H9 (cell line): ENCODE results near the gene SMIM20. TPM values are rescaled to one million over a fixed set of nuclear protein-coding genes. Genes with fewer than 3 reads are reported as not detected.

Experiments used
- DNase-seq: peaks from one replicate; pipeline ENCODE4 v3.0.0-alpha.2; 2017
- H2AFZ ChIP-seq: one replicate; pipeline ENCODE4 v1.6.1; 2013; ENCODE audit warnings: mild to moderate bottlenecking, low read length, control low read depth, moderate library complexity
- H2AK5ac ChIP-seq: 2 replicates; pipeline ENCODE4 v1.6.1; 2013; ENCODE audit warnings: low read length, control low read depth, mixed read lengths; ENCODE audit not compliant: insufficient read length
- H2BK120ac ChIP-seq: one replicate; pipeline ENCODE4 v1.6.1; 2013; ENCODE audit warnings: low read depth, mild to moderate bottlenecking, low read length, control low read depth, inconsistent platforms; ENCODE audit not compliant: poor library complexity, severe bottlenecking
- H2BK12ac ChIP-seq: 2 replicates; pipeline ENCODE4 v1.6.1; 2013; ENCODE audit warnings: low read length, control low read depth, mixed read lengths, low read depth; ENCODE audit not compliant: insufficient read length
- H2BK15ac ChIP-seq: 2 replicates; pipeline ENCODE4 v1.6.1; 2013; ENCODE audit warnings: low read depth, low read length, control low read depth
- H2BK20ac ChIP-seq: one replicate; pipeline ENCODE4 v1.6.1; 2013; ENCODE audit warnings: low read depth, mild to moderate bottlenecking, low read length, control low read depth, inconsistent platforms; ENCODE audit not compliant: poor library complexity, severe bottlenecking
- H2BK5ac ChIP-seq: 2 replicates; pipeline ENCODE4 v1.6.1; 2013; ENCODE audit warnings: low read length, control low read depth, mixed read lengths; ENCODE audit not compliant: insufficient read length
- H3K14ac ChIP-seq: 2 replicates; pipeline ENCODE4 v1.6.1; 2013; ENCODE audit warnings: low read length, control low read depth; ENCODE audit not compliant: insufficient read depth
- H3K18ac ChIP-seq: 2 replicates; pipeline ENCODE4 v1.6.1; 2013; ENCODE audit warnings: low read depth, mild to moderate bottlenecking, mixed read lengths, low read length, control low read depth; ENCODE audit not compliant: insufficient read length
- H3K23ac ChIP-seq: 2 replicates; pipeline ENCODE4 v1.6.1; 2013; ENCODE audit warnings: low read length, control low read depth, mixed read lengths, low read depth; ENCODE audit not compliant: insufficient read length
- H3K23me2 ChIP-seq: 2 replicates; pipeline ENCODE4 v1.6.1; 2013; ENCODE audit warnings: low read depth, mild to moderate bottlenecking, mixed read lengths, low read length, control low read depth; ENCODE audit not compliant: insufficient read length, poor library complexity, severe bottlenecking
- H3K27ac ChIP-seq: 2 replicates; pipeline ENCODE4 v1.5.1; 2013; ENCODE audit warnings: low read length, control low read depth, mixed read lengths, low read depth; ENCODE audit not compliant: insufficient read length
- H3K27me3 ChIP-seq: 2 replicates; pipeline ENCODE4 v1.6.1; 2013; ENCODE audit warnings: low read length, control low read depth, inconsistent platforms; ENCODE audit not compliant: insufficient read depth
- H3K4ac ChIP-seq: 2 replicates; pipeline ENCODE4 v1.6.1; 2013; ENCODE audit warnings: low read depth, mild to moderate bottlenecking, control low read depth, inconsistent platforms, low read length, moderate library complexity
- H3K4me1 ChIP-seq: 2 replicates; pipeline ENCODE4 v1.6.1; 2013; ENCODE audit warnings: low read length, control low read depth, inconsistent platforms; ENCODE audit not compliant: insufficient read depth
- H3K4me2 ChIP-seq: 2 replicates; pipeline ENCODE4 v1.6.1; 2013; ENCODE audit warnings: low read length, control low read depth, mixed read lengths; ENCODE audit not compliant: insufficient read length, insufficient read depth
- H3K56ac ChIP-seq: 2 replicates; pipeline ENCODE4 v1.6.1; 2013; ENCODE audit warnings: low read depth, mild to moderate bottlenecking, mixed read lengths, low read length, control low read depth; ENCODE audit not compliant: insufficient read length
- H3K79me1 ChIP-seq: 2 replicates; pipeline ENCODE4 v1.6.1; 2013; ENCODE audit warnings: low read depth, mild to moderate bottlenecking, moderate library complexity, low read length, control low read depth, inconsistent platforms; ENCODE audit not compliant: insufficient read depth, poor library complexity, severe bottlenecking
- H3K79me2 ChIP-seq: 2 replicates; pipeline ENCODE4 v1.6.1; 2013; ENCODE audit warnings: low read length, control low read depth, inconsistent platforms; ENCODE audit not compliant: insufficient read depth
- H3K9ac ChIP-seq: 2 replicates; pipeline ENCODE4 v1.6.1; 2013; ENCODE audit warnings: low read length, control low read depth, mixed read lengths; ENCODE audit not compliant: insufficient read length; ENCODE audit errors: extremely low read depth
- H3K9me3 ChIP-seq: one replicate; pipeline ENCODE4 v1.6.1; 2013; ENCODE audit warnings: low read depth, low read length, inconsistent platforms; ENCODE audit not compliant: control insufficient read depth
- H3T11ph ChIP-seq: one replicate; pipeline ENCODE4 v1.6.1; 2013; ENCODE audit warnings: mild to moderate bottlenecking, low read length, control low read depth, inconsistent platforms
- H4K20me1 ChIP-seq: one replicate; pipeline ENCODE4 v1.6.1; 2013; ENCODE audit not compliant: control insufficient read depth, insufficient read length, insufficient read depth
- H4K5ac ChIP-seq: 2 replicates; pipeline ENCODE4 v1.6.1; 2013; ENCODE audit warnings: low read depth, mild to moderate bottlenecking, mixed read lengths, low read length, control low read depth; ENCODE audit not compliant: insufficient read length
- H4K8ac ChIP-seq: replicated peaks from 2 replicates; pipeline ENCODE4 v1.6.1; 2013; ENCODE audit warnings: low read length, control low read depth, mixed read lengths, low read depth; ENCODE audit not compliant: insufficient read length
- H4K91ac ChIP-seq: 2 replicates; pipeline ENCODE4 v1.6.1; 2013; ENCODE audit warnings: low read depth, mild to moderate bottlenecking, moderate library complexity, mixed read lengths, low read length, control low read depth; ENCODE audit not compliant: insufficient read length
- H3K27ac Mint-ChIP-seq, 3 experiments: 2 replicates in 2 of 3; 3 replicates in 1 of 3; pipeline ENCODE4 v1.8.0; 2020 to 2021; ENCODE audit warnings: mixed read lengths in 3 of 3, mild to moderate bottlenecking in 1 of 3, moderate library complexity in 1 of 3
- H3K27me3 Mint-ChIP-seq: 2 replicates; pipeline ENCODE4 v1.8.0; 2021; ENCODE audit warnings: low read depth, mild to moderate bottlenecking, moderate library complexity, mixed read lengths
- H3K36me3 Mint-ChIP-seq, 3 experiments: 2 replicates in 2 of 3; 3 replicates in 1 of 3; pipeline ENCODE4 v1.8.0; 2020 to 2021; ENCODE audit warnings: low read depth in 3 of 3, mixed read lengths in 3 of 3; ENCODE audit not compliant: insufficient read depth in 1 of 3
- H3K4me1 Mint-ChIP-seq, 2 experiments: 2 replicates each; pipeline ENCODE4 v1.8.0; 2020; ENCODE audit warnings: mixed read lengths in 2 of 2
- H3K4me3 Mint-ChIP-seq, 2 experiments: 2 replicates in 1 of 2; 3 replicates in 1 of 2; pipeline ENCODE4 v1.8.0; 2020 to 2021; ENCODE audit warnings: mild to moderate bottlenecking in 2 of 2, mixed read lengths in 2 of 2, moderate library complexity in 1 of 2
- H3K9me3 Mint-ChIP-seq, 2 experiments: 2 replicates in 1 of 2; 3 replicates in 1 of 2; pipeline ENCODE4 v1.8.0; 2020; ENCODE audit warnings: mild to moderate bottlenecking in 2 of 2, mixed read lengths in 2 of 2, moderate library complexity in 1 of 2
- WGBS: extraction: QIAGEN DNeasy Blood & Tissue Kit; methylation state at CpG from one replicate; pipeline ENCODE4 v1.1.7; 2013; ENCODE audit warnings: missing lambda C conversion rate, low lambda C conversion rate, mixed read lengths; ENCODE audit not compliant: insufficient read length; ENCODE audit errors: extremely low coverage; 5-methylcytosine and 5-hydroxymethylcytosine counted together
- total RNA-seq: library from RNA; stranded (reverse); gene quantifications from 2 replicates; pipeline ENCODE4 v1.2.1, GENCODE V29; 2021
- TF ChIP-seq, protein P1 (sequence below): fragments of 200-600 bp; sonication (generic); conservative IDR thresholded peaks from 3 replicates; pipeline ENCODE4 v1.8.0; 2021; ENCODE audit warnings: antibody characterized with exemption, mild to moderate bottlenecking

Gene SMIM20
- total RNA-seq, 1 experiment from 2014 or later: 40.2 TPM

GRCh38 chr4:25956260-25956659 lies 42.2 kb downstream of the SMIM20 start:
- H3K14ac ChIP-seq: no peak overlapping the region
- H2BK12ac ChIP-seq: no peak overlapping the region
- no peak overlapping the region for H3K4me2 ChIP-seq
- TF ChIP-seq, protein P1, sequence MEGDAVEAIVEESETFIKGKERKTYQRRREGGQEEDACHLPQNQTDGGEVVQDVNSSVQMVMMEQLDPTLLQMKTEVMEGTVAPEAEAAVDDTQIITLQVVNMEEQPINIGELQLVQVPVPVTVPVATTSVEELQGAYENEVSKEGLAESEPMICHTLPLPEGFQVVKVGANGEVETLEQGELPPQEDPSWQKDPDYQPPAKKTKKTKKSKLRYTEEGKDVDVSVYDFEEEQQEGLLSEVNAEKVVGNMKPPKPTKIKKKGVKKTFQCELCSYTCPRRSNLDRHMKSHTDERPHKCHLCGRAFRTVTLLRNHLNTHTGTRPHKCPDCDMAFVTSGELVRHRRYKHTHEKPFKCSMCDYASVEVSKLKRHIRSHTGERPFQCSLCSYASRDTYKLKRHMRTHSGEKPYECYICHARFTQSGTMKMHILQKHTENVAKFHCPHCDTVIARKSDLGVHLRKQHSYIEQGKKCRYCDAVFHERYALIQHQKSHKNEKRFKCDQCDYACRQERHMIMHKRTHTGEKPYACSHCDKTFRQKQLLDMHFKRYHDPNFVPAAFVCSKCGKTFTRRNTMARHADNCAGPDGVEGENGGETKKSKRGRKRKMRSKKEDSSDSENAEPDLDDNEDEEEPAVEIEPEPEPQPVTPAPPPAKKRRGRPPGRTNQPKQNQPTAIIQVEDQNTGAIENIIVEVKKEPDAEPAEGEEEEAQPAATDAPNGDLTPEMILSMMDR: no peak
- no peak overlapping the region for H3T11ph ChIP-seq
- no peak overlapping the region for H4K5ac ChIP-seq
- no peaks in the 10 kb centered on the region for H4K20me1 ChIP-seq
- no peaks in the 10 kb centered on the region for H3K27me3 ChIP-seq
- no peaks in the 10 kb centered on the region for H3K79me2 ChIP-seq
- DNase-seq: no peak
- no peak overlapping the region for H2BK5ac ChIP-seq
- no peak overlapping the region for H3K27ac ChIP-seq
- H3K23me2 ChIP-seq: no peaks in the 10 kb centered on the region
- Mint-ChIP-seq H3K36me3 (no peaks in the 10 kb centered on the region), H3K4me1 (peaks cover 37 to 48% of the 10 kb centered on the region in 2 experiments), H3K4me3 (no peak overlapping the region), H3K9me3 (peaks cover 0 to 3% of the 10 kb centered on the region in 2 experiments; a peak in 1 of 5 replicates), H3K27me3 (peaks cover 20% of the 10 kb centered on the region), H3K27ac (no peak overlapping the region; a peak in 1 of 7 replicates)
- no peak overlapping the region for H3K18ac ChIP-seq
- H3K23ac ChIP-seq: no peak overlapping the region
- H2BK20ac ChIP-seq: no peak overlapping the region
- H3K4ac ChIP-seq: no peak overlapping the region
- H2AK5ac ChIP-seq: no peak overlapping the region
- H3K79me1 ChIP-seq: no peaks in the 10 kb centered on the region
- H4K91ac ChIP-seq: no peak overlapping the region
- no CpG with 5 or more reads among the region's 1 CpG for WGBS
- H3K56ac ChIP-seq: no peak overlapping the region
- H4K8ac ChIP-seq: no peak overlapping the region
- no peak overlapping the region for H2AFZ ChIP-seq
- H3K4me1 ChIP-seq: peaks cover 3% of the 10 kb centered on the region; the same call in 1 of the 2 replicates
- H3K9ac ChIP-seq: no peak overlapping the region
- no peak overlapping the region for H2BK15ac ChIP-seq
- no peaks in the 10 kb centered on the region for H3K9me3 ChIP-seq
- H2BK120ac ChIP-seq: no peak overlapping the region
